Measurements from ENCODE around the gene PLA2G12A.

The PLA2G12A gene

GRCh38 chr4:109729718-109730618, at the start of gene PLA2G12A:
Gene PLA2G12A (minus strand): TSS chr4:109730070. CDS start chr4:109729809, 261 bp downstream.
- peak; percentile 92 for DNase-seq (ENCODE audit: low spot score)

DNA sequence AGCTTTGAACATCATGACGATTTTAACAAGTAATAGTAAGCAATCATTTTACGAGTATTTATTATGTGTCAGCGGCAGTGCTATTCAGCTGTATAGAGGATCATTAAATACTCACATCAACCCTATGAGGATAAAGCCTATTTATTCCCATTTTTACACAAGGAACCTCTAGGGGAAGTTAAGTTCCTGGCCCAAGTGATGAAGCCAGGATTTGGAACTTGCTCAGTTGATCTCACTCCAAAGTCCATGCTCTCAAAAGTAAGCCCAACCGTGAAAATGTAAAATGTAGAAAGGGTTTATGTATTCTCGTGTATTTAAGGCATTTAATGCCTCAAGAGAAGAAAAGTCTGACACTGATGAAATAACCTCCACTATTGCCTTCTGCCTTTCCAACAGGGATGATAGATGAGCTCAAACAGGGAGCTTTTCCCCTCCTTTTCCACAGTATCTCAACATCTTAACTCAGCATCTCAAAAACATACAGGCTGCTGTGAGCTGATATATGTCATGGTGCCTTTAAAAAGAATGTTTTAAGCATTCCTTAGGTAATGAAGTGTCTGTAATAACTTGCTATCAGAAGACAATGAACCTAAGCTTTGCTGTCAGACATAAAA, 35.0 kb upstream of the PLA2G12A start:
- DNase-seq (ENCODE audit: low spot score), result no peak

- DNase-seq (ENCODE audit: low spot score), result no peak
Observed at GRCh38 chr4:109764376-109764775, 34.5 kb upstream of the PLA2G12A start.

DNA sequence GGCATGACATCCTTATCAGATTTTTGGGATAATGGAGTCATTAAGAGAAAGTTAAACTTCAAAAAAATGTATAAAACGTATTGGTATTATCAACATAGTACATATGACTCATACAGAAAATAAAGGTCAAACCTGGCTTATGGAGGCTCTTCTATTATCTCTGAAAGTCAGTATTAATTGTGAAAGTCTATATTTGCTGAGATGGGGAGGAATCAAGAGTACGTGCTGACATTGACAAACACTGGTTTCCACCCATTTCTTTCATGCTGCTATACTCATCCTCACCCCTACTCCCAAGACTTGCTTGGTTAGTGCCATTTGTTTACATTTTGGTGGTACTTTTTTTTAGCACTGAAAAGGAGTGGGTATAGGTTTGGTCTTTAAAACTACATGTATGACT, 30.8 kb upstream of the PLA2G12A start:
- no peak for DNase-seq (ENCODE audit: low spot score)

GRCh38 chr4:109755656-109756055, 25.8 kb upstream of the PLA2G12A start:
- no peak for DNase-seq (ENCODE audit: low spot score)

GRCh38 chr4:109754093-109754857, 24.4 kb upstream of the PLA2G12A start:
- no peak for DNase-seq (ENCODE audit: low spot score)

DNA sequence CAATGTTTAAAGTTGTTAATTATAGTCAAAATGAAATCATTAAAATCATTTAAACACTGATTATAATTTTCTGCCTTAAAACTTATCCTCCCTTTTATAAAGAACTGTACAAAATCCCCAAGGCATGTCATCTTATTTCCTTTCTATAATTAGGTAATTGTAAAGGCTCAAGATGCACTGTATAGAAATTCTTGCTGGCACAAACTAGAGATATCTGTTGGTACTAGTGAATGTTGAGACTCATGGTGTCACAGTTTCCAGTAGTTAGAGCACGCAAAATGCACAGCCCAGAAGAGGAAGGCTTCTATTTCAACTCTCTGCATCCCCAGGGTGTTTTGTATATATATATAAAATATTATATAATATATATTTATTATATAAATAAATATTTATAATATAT, 22.7 kb upstream of the PLA2G12A start:
- DNase-seq (ENCODE audit: low spot score), result no peak

DNA sequence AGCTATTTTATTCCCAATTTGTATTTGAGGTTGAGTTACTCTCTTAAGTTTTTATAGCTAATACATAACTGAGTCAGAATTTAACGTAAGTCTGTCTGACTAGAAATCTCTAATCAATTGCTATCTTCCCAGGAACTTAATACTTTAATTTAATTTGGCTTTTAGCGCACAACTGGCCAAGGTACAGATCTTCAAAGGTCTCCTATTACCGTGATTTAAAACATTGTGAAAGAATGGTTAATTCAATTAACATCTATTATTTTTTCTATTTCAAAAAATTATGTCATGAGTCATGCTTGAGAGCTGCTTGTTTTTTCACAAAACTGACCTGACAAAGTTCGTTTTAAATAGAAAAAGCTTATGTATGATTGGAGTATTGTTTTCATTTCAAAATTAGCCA, 22.0 kb upstream of the PLA2G12A start:
- DNase-seq (ENCODE audit: low spot score), result no peak

DNA sequence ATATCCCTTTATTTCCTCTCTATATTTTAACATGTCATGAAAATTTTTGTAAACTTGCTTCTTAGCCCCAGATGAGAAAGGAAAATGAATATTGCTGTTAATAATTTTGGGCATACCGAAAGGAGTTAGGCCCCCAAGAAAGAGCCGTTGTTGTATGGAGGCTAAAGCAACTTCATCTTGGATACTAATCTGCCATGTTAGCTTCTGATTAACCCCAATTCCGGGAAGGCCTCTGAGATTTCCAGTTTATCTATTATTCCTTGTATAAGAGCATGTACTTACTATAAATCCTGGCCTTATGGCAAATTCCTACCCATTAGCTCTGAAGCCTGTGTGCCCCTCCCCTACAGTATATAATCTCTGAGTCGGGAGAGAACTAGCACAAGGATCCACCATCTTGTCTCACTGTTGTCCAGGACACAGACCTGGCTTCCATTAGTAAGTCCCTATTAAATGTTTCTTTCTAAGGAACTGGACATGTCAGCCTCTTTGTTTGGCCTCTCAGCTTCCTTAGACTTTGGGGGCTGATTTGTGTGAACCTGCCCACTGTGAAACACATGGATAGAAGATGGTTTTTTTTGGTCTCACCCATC, 20.9 kb upstream of the PLA2G12A start:
- DNase-seq (ENCODE audit: low spot score), result no peak

DNA sequence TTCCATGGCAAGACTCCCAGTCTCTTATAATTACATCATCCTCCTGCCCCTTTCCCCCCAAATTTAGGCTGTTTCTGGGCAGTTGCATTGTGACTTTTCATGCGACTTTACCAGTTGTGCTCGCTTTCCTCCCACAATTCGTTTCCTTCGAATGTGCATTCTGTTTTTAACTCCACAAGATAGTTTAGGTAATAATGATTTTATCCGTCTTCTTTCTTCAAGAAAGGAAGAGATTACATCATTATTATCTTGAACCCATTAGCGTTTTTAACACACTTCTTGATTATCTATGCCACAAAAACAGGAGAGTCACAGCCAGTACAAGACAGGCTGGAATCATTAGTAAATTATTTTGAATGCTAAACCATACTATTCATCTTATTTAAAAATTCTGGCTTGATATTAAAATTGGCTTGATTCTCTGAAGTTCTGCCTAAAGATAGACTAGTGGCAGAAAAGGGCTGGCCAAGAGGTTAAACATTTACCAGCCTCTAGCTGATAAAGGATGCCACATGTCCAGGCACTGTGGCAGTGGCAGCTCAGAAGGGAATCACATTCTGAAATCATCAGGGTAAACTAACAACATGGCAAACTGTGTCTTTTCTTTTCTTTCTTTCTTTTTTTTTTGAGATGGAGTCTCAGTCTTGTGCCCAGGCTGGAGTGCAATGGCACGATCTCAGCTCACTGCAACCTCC, 19.7 kb upstream of the PLA2G12A start:
- DNase-seq (ENCODE audit: low spot score), result no peak

DNA sequence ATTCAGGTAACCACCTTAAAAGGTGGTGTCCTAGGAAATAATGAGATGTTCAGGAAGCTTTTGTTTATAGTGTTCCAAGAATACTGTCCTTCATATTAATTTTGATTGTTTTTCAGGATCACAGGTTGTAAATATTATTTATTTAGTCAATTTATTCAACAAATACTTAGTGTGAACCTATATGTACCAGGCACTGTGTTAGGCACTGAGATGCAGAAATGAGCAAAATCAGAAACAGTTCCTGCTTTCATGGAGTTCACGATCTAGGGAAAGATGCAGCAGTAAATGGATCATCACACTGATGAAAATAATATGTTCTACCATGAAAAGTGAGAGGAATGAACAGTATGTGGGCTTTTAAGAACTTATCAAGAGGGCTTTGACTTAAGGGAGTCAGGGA, 18.2 kb upstream of the PLA2G12A start:
- DNase-seq (ENCODE audit: low spot score), result no peak

DNA sequence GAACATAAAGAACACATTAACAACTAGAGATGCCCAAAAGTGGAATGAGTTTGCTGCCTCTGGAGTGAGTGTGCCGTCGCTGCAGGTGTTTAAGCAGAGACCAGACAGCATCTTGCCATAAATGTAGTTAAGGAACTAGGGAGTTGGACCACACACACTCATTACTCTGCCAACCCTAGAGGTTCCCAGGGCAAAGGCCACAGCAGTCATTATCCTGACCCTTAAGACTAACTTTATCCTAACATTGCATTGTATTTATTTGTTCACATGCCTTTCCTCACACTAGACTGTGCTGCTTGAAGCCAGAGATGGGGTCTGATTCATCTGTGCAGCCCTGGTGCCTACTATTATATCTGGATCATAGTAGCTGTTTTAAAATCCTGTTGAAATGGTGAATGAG, 16.9 kb upstream of the PLA2G12A start:
- DNase-seq (ENCODE audit: low spot score), result no peak

GRCh38 chr4:109745830-109746229, 16.0 kb upstream of the PLA2G12A start:
- no peak for DNase-seq (ENCODE audit: low spot score)

GRCh38 chr4:109739547-109739946, 9.7 kb upstream of the PLA2G12A start:
- no peak for DNase-seq (ENCODE audit: low spot score)

DNA sequence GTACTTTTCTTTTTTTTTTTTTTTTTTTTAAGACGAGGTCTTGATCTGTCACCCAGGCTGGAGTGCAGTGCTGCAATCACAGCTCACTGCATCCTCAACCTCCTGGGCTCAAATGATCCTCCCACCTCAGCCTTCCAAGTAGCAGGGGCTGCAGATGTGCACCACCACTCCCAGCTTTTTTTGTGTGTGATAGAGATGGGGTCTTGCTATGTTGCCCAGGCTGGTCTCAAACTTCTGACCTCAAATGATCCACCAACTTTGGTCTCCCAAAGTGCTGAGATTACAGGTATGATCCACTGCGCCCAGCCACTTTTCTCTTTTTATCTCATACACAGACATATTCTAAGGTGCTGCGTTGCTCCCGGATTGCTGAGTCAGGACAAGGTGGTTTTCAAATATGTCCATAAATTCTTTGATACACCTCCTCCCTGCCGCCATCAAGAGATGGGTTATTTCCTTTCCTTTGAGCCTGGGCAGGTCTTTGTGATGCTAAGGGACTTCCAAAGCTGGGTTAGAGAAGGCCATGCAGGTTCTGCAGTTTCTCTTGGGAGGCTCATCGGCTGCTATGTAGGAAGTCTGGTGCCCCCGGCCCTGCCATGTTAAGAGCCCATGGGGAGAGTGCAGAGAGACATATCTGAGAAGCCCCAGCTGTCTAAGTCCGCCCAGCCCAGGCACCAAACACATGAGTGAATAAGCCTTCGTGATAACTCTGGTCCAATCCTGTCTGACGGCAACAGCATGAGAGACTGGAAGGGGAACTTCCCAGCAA, 8.4 kb upstream of the PLA2G12A start:
- no peak for DNase-seq (ENCODE audit: low spot score)

- no peak for DNase-seq (ENCODE audit: low spot score)
Observed at GRCh38 chr4:109735566-109736365, 5.9 kb upstream of the PLA2G12A start.

- DNase-seq (ENCODE audit: low spot score), result no peak
Observed at GRCh38 chr4:109733728-109734127, 3.9 kb upstream of the PLA2G12A start.

DNA sequence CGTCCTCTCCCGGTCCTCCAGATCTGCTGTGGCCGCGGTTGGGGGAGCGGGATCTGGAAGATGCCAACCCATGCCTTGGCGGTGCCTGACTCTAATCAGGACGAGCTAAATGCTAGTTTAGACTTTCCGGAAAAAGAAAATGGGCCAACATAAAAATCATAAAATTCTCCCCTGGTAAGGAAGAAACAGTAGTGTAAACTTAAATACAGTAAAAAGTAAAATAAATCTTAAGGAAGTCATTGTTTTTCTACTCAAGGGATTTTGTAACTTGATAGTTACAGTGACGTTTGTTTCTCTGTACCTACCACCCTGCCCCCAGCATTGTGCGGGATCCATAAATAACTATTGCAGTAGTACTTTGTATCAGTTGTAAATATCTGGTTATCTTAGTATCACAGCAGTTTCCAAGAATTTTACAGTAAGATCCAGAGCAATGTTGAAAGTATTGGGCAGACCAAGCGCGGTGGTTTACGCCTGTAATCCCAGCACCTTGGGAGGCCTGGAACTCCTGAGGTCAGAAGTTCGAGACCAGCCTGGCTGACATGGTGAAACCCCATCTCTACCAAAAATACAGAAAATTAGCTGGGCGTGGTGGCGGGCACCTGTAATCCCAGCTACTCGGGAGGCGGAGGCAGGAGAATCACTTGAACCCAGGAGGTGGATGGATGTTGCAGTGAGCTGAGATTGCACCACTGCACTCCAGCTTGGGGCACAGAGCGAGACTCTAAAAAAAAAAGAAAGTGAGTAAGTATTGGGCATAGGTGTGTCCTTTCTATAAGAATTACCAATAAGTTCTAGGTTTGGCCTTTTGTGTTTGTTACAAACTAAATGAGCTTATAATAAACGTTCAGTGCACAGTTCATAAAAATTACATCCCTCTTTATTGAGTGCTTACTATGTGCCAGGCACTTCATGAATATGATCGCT, 1.0 kb upstream of the PLA2G12A start:
- DNase-seq (ENCODE audit: low spot score), result no peak

GRCh38 chr4:109729117-109729717, 653 bp downstream of the PLA2G12A start:
- DNase-seq (ENCODE audit: low spot score), result peak; percentile 28

All from germinal center (tissue), 1 donor.